Sigmoid colon (tissue), 4 donors: ENCODE data around the gene NMUR1.

ENCODE experiments used
- EP300 ChIP-seq, 4 donors: sonication (generic); formaldehyde crosslinking; IDR thresholded peaks; one replicate each; pipeline ENCODE4 v1.6.1; 2017; ENCODE audit warnings: antibody characterized with exemption in 4 of 4
- POLR2A ChIP-seq, 2 donors: fragments of 450-650 bp; IDR thresholded peaks; one replicate each; pipeline ENCODE4 v1.6.1; 2016; ENCODE audit warnings: antibody characterized with exemption in 2 of 2, mild to moderate bottlenecking in 2 of 2, moderate library complexity in 2 of 2
- POLR2AphosphoS5 ChIP-seq, 4 donors: sonication (generic); formaldehyde crosslinking; IDR thresholded peaks; one replicate each; pipeline ENCODE4 v1.6.1; 2017; ENCODE audit warnings: antibody characterized with exemption in 4 of 4
- TF ChIP-seq, protein P1 (sequence below), 4 experiments: fragments of 450-650 bp in 3 of 4; fragments of 200-600 bp in 1 of 4; IDR thresholded peaks; one replicate each; pipeline ENCODE4 v1.5.1; 2016 to 2019; ENCODE audit warnings: antibody characterized with exemption in 4 of 4, mild to moderate bottlenecking in 3 of 4, moderate library complexity in 2 of 4

GRCh38 chr2:231575612-231576256 lies 45.5 kb upstream of the NMUR1 start:
- TF ChIP-seq, protein P1, sequence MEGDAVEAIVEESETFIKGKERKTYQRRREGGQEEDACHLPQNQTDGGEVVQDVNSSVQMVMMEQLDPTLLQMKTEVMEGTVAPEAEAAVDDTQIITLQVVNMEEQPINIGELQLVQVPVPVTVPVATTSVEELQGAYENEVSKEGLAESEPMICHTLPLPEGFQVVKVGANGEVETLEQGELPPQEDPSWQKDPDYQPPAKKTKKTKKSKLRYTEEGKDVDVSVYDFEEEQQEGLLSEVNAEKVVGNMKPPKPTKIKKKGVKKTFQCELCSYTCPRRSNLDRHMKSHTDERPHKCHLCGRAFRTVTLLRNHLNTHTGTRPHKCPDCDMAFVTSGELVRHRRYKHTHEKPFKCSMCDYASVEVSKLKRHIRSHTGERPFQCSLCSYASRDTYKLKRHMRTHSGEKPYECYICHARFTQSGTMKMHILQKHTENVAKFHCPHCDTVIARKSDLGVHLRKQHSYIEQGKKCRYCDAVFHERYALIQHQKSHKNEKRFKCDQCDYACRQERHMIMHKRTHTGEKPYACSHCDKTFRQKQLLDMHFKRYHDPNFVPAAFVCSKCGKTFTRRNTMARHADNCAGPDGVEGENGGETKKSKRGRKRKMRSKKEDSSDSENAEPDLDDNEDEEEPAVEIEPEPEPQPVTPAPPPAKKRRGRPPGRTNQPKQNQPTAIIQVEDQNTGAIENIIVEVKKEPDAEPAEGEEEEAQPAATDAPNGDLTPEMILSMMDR (IDR thresholded peaks at IDR 0.05): no peak
- TF ChIP-seq POLR2A (IDR thresholded peaks at IDR 0.05): no peak
- TF ChIP-seq POLR2AphosphoS5 (IDR thresholded peaks at IDR 0.05): no peak
- TF ChIP-seq EP300 (IDR thresholded peaks at IDR 0.05): no peak
